Inflammatory macrophage (primary cell): Measurements from ENCODE around the gene PISD.
A peak's percentile ranks its signal among the peaks of the same experiment; 100 is the strongest.
"Not testable (repeated sequence)": the region's sequence is repeated elsewhere in the genome, so short reads cannot be mapped to it uniquely, and the experiment has no call there.

ENCODE experiments used
- DNase-seq, 2 donors: peaks; one replicate each; pipeline ENCODE4 v3.0.0-alpha.2; 2020 to 2022
- total RNA-seq, 18 experiments: gene quantifications; one replicate each; lab custom pipeline; 2026; ENCODE audit warnings: mixed read lengths in 6 of 18, inconsistent platforms in 2 of 18; lab: John Stamatoyannopoulos, UW

PISD gene
- 28.9 to 91.1 (median 58.1) reads per million in 18 experiments for total RNA-seq

DNA sequence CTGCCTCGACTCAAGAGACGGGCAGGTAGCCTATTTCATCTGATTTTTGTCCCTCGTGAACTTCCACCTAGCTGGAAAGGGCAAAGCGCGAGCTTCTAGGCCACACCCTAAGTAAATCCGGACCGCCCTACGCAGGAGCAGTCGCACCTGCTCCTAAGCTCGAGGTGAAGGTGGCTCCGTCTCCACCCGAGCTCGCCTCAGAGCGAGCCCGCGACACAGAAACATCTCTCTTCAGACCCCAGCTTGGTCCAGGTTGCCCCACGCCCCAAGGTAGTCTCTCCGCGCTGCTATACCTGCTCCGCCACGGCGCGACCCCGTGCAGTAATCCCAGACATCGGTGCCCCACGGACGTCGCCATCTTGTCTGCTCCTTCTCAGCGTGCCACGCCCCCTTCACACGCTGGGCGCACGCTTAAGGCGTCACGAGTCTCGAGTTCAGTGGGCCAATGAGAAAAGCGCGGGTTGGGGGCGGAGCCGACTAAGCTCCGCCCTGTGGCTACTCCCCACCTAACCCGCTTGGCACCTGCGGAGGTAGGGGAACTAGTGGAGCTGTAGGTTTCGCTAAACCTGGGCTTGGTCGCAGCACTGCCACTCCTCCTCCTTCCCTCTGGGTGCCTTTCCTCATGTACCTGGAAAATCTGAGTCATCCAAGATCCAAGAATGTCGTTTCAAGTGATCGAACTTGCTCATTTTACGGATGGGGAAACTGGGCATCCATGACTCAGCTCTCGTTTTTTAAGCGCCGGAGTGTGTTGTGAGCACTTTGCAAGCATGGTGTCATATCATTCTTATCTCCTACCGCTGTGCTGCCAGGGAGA is at the start of gene PISD:
PISD (minus strand) TSS at position 365 of the 817 bp plus-strand sequence; CDS start at position 358, 7 bp downstream.
- DNase-seq = peak; percentile 96 to 97

DNA sequence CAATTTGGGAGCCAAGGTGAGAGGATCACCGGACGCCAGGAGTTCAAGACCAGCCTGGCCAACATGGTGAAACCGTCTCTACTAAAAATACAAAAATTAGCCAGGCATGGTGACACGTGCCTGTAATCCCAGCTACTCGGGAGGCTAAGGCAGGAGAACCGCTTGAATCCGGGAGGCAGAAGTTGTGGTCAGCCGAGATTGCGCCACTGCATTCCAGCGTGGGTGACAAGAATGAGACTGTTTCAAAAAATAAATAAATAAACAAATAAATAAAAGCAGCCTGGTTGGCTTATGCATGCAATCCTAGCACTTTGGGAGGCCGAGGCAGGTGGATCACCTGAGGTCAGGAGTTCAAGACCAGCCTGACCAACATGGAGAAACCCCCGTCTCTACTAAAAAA is 49.2 kb upstream of the PISD start:
- DNase-seq = peak; percentile 71 to 83

- no peak for DNase-seq
These were observed 45.5 kb upstream of the PISD start for GRCh38 chr22:31707519-31707918.

GRCh38 chr22:31695423-31695822 is 33.4 kb upstream of the PISD start:
- DNase-seq = no peak

- DNase-seq = not testable (repeated sequence)
These were observed 32.0 kb upstream of the PISD start for GRCh38 chr22:31694046-31694445.

- DNase-seq = peak; percentile 46 to 57
These were observed 30.3 kb upstream of the PISD start for GRCh38 chr22:31692186-31692886.

DNA sequence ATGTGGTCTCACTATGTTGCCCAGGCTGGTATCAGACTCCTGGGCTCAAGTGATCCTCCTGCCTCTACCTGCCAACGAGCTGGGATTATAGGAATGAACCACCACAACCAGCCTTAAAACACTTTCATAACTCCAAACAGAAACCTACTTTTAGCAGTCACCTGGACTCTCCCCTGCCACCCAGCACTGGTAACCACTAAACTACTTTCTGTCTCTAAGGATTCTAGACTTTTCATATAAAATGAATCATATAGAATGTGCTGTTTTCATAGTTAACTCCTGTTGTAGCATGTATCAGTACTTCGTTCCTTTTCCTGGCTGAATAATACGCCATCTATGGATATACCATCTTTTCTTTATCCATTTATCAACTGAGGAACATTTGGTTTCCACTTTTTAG is 29.4 kb upstream of the PISD start:
- DNase-seq = no peak

DNA sequence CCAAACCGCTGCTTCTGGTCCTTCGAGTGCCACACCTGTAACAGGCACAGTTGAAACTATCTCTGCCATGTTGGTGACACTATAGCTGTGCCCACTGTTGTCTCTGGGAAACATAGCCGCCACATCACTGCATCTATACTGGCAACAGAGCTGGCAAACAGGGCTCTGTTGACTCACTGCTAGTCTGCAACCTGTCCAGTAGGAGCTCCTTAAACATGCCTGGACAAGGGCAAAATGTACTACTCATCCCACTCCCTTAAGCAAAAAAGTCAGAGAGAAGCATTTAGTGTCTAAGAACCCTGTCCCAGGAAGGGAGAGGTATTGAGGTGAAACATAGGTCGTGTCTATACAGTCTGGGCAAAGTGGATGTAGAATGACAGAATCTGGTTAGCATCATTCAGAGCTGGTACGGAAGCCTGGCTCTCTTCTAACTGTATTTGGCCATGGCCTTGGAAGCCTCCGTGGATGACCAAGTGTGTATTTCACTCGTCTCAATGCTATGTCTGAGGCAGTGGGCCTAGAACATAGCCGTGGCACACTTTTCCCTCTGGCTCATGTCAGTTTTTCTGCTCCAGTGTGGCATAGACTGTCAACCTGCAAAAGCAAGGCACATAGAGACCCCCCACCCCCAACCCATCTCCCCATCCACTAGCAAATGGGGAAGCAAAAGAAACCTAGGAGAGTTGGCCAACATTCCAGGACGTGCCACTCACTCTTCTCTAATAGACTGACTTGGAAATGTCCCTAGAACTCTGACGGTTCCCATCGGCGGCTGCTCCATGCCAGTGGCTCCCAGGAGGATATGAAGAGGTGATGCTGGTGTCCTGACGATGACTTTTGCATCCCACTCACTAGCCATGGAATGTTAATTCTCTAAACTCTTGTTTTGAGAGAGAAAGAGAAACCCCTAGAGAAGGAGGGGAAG is 21.4 kb upstream of the PISD start:
- DNase-seq = no peak

DNA sequence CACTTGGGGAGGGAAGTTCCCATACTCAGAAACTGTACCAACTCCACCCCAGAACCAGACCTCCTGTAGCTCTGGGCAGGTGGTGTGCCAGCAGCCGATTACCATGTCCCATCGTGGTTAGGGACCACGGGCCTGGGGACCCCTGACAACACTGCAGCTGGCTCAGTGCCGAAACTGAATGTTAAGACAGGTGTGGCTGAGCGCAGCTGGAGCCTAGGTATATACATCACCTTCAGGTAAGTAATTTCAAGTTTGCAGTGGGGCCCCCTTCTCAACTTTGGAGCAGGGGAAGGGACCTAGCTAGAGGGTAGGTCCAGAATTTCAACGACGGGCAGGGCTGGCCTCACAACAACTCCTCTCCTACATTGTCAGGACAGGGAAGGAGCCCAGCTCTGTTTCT is 20.7 kb upstream of the PISD start:
- DNase-seq = no peak

DNA sequence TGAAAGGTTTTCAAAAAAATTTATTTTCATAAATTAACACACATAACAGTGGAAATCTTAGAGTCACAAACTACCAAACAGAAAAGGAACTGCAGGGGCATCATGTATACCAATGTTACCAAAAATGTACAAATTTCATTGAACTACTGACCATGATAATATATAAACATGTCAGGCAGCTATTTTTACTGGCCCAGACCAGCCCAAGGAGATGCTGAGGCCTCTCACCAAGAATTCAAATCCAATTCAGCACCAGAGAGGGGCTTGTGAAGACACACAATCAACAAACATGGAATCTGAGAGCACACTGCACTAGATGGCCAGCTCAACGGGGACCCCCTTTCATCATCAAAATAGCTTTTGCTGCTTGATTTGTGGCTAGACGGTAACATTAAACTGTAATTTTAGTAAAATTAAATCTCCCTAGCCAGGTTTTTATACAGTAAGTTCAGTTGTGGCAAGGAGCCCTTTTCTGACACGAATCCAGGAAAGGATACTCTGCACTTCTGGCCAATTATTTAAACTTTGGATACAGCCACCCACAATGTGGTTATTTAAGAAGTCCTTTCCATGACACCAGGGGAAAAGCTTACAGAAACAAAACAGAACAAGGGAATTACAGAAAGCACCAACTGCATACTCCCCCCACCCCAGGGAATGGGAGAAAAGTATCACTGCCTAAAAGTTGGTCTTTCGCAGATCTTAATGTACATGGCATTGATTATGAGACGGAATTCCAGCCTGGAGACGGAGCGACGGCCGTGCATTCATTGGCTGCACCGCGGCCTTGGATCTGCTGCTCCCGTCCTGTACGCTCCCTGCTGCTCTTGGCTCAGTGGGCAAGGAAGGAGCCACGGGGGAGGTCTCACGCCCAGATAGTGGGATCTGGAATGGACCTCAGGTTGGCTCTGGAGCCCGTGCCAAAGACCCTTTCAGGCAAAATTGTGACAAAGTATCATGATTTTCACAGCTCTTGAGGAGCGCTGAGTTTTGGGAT is 19.6 kb upstream of the PISD start:
- no peak for DNase-seq

DNA sequence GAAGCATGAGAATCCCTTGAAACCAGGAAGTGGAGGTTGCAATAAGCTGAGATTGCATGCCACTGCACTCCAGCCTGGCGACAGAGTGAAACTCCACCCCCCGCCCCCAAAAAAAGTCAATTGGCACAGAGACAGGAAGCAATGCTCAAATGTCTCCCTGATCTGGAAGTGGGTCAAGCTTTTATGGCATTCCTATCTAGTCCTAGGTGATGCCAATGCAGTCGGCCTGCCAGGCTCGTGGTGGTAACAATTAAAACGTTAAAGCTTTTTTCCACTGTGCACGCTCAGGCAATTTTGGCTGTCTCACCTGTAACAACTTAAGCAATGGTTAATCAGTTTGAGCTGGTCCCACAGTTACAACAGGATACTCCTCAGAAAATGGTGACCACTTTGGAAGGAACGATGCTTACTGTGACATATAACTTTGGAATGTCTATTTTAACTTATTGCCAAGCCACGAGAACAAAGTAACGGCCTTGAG is 18.9 kb upstream of the PISD start:
- DNase-seq = peak; percentile 81 to 91

- DNase-seq = no peak
These were observed 16.7 kb upstream of the PISD start for GRCh38 chr22:31678748-31679147.

DNA sequence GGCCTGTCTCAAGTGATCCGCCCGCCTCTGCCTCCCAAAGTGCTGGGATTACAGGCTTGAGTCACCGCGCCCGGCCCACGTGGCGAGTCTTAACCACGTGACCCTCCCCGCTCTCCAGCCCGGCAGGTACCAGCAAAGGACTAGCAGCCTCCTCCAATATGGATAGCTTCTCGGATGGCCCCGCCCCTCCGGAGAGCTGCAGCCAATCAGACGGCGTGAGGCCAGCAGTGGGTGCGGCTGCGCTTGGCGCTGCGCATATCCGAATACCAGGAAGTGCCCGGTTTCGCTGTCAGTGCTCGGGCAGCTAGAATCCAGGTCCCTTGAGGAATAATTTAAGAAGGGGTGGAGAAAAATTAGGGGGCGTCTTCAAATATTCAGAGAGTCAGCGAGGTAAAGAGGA is 14.7 kb upstream of the PISD start:
- peak; percentile 95 to 97 for DNase-seq

GRCh38 chr22:31674219-31674618 is 12.2 kb upstream of the PISD start:
- peak; percentile 84 to 90 for DNase-seq

DNA sequence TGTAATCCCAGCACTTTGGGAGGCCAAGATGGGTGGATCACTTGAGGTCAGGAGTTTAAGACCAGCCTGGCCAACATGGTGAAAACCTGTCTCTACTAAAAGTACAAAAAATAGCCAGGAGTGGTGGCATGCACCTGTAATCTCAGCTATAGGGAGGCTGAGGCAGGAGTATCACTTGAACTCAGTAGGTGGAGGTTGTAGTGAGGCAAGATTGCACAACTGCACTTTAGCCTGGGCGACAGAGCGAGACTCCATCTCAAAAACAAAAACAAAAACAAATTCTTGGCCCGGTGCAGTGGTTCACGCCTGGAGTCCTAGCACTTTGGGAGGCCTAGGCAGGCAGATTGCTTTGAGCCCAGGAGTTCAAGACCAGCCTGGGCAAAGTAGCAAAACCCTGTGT is 6.8 kb upstream of the PISD start:
- not testable (repeated sequence) for DNase-seq

DNA sequence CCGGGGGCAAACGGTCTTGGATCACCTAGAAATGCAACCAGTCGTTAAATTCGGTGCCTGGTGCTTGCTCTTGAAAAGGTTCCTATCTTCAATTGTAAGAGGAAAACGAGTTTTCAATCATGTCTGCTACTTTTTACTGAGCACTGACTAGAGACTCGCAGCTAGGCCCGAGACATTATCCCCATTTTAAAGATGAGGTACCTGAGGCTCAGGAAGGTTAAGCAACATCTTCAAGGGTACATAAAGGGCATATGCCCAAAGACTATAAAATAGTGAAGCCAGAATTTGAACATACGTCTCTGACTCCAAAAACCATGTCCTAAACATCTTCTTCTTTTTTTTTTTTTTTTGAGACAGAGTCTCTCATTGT is 638 bp upstream of the PISD start:
- no peak for DNase-seq

DNA sequence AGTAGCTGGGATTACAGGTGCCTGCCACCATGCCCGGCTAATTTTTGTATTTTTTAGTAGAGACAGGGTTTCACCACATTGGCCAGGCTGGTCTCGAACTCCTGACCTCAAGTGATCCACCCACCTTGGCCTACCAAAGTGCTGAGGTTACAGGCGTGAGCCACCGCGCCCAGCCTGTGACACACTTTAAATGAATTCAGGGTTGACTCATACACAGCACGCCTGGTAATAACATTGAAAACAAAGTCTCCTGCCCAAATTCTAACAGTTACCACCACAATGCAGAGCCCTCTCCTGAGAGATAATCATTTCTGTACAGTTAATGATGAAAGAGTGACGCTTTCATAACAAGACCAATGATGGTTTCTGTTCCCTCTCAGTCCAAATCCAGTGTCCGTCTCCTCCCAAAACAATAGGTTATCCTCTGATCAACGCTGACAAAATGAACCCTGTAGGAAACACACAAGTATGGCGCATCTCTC is 1.1 kb downstream of the PISD start:
- peak; percentile 22 to 32 for DNase-seq

GRCh38 chr22:31659246-31659645 is 2.8 kb downstream of the PISD start:
- DNase-seq = no peak

GRCh38 chr22:31654408-31654807 is 7.6 kb downstream of the PISD start:
- no peak for DNase-seq

DNA sequence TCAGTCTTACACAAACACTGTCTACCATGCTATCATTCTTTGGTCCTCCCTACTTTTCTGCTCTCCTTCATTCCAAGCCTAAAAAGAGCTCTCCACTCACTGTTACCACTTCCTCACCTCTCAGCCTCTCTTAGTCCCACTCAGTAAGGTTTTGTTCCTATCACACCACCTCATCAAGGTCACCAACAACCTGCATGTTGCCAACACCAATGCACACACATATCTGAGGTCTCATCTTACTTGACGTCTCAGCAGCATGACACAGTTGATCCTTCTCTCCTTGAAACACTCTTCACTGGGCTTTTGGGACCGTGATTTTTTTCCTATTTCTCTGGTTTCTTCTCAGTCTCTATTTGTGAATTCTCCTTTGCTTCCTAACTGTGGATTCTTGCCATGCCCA is 8.1 kb downstream of the PISD start:
- no peak for DNase-seq
